Stimulated activated naive CD4-positive, alpha-beta T cell treated with Interleukin-2 at 50 U/mL for 16 hours (primary cell): ENCODE results near the gene NUAK1.

Experiments used
- DNase-seq: peaks from one replicate; lab custom pipeline; 2025; lab: John Stamatoyannopoulos, UW

The NUAK1 gene

GRCh38 chr12:106138633-106139421 lies at the start of gene NUAK1:
TSS of gene NUAK1 (minus strand) at chr12:106138954. CDS start at chr12:106138653, 301 bp downstream.
- DNase-seq, result no peak

GRCh38 chr12:106188256-106188655 lies 49.5 kb upstream of the NUAK1 start:
- DNase-seq, result no peak

- DNase-seq, result no peak
These were observed 49.1 kb upstream of the NUAK1 start for GRCh38 chr12:106187842-106188241.

- no peak for DNase-seq
These were observed 48.5 kb upstream of the NUAK1 start for GRCh38 chr12:106187155-106187789.

GRCh38 chr12:106183735-106184134 lies 45.0 kb upstream of the NUAK1 start:
- no peak for DNase-seq

- no peak for DNase-seq
These were observed 42.8 kb upstream of the NUAK1 start for GRCh38 chr12:106181401-106182114.

- no peak for DNase-seq
These were observed 40.3 kb upstream of the NUAK1 start for GRCh38 chr12:106179086-106179485.

- no peak for DNase-seq
These were observed 39.8 kb upstream of the NUAK1 start for GRCh38 chr12:106178562-106178961.

- no peak for DNase-seq
These were observed 37.8 kb upstream of the NUAK1 start for GRCh38 chr12:106176560-106176959.

GRCh38 chr12:106174876-106175275 lies 36.1 kb upstream of the NUAK1 start:
- no peak for DNase-seq

GRCh38 chr12:106173442-106173841 lies 34.7 kb upstream of the NUAK1 start:
- no peak for DNase-seq

- no peak for DNase-seq
These were observed 32.5 kb upstream of the NUAK1 start for GRCh38 chr12:106171117-106171750.

GRCh38 chr12:106170285-106170684 lies 31.5 kb upstream of the NUAK1 start:
- no peak for DNase-seq

- no peak for DNase-seq
These were observed 25.0 kb upstream of the NUAK1 start for GRCh38 chr12:106163712-106164111.

GRCh38 chr12:106161491-106161890 lies 22.7 kb upstream of the NUAK1 start:
- DNase-seq, result no peak

- no peak for DNase-seq
These were observed 22.2 kb upstream of the NUAK1 start for GRCh38 chr12:106160915-106161314.

- DNase-seq, result no peak
These were observed 19.0 kb upstream of the NUAK1 start for GRCh38 chr12:106157802-106158201.

- no peak for DNase-seq
These were observed 16.1 kb upstream of the NUAK1 start for GRCh38 chr12:106154751-106155273.

GRCh38 chr12:106152334-106152733 lies 13.6 kb upstream of the NUAK1 start:
- DNase-seq, result no peak

GRCh38 chr12:106150555-106150954 lies 11.8 kb upstream of the NUAK1 start:
- DNase-seq, result no peak

GRCh38 chr12:106149096-106149784 lies 10.5 kb upstream of the NUAK1 start:
- no peak for DNase-seq

GRCh38 chr12:106147956-106148355 lies 9.2 kb upstream of the NUAK1 start:
- DNase-seq, result no peak
